HG03045 (cell line): ENCODE data around the gene SFT2D2.
"Not testable (repeated sequence)": the region's sequence is repeated elsewhere in the genome, so short reads cannot be mapped to it uniquely, and the experiment has no call there.

Experiments used
- ATAC-seq: cut with Tn5 transposase; IDR thresholded peaks from one replicate; pipeline ENCODE4 v1.9.1; 2021; ENCODE audit warnings: mild to moderate bottlenecking, moderate library complexity; ENCODE audit not compliant: unreplicated experiment

Gene SFT2D2

GRCh38 chr1:168225476-168226190, at the start of gene SFT2D2:
Gene SFT2D2, plus strand, starts transcription at chr1:168226004. Its CDS starts 76 bp downstream, at chr1:168226080.
- peak; percentile 90 for ATAC-seq

- no peak for ATAC-seq
These were observed 47.6 kb upstream of the SFT2D2 start for GRCh38 chr1:168178227-168178637.

GRCh38 chr1:168178638-168179437, 47.0 kb upstream of the SFT2D2 start, which contains the start of gene TIPRL:
Gene TIPRL, plus strand, starts transcription at chr1:168178962. Its CDS starts 116 bp downstream, at chr1:168179078.
- peak; percentile 93 for ATAC-seq

- no peak for ATAC-seq
These were observed 46.2 kb upstream of the SFT2D2 start for GRCh38 chr1:168179438-168180147.

- ATAC-seq, result no peak
These were observed 45.7 kb upstream of the SFT2D2 start for GRCh38 chr1:168180148-168180524.

GRCh38 chr1:168181063-168181720, 44.6 kb upstream of the SFT2D2 start:
- not testable (repeated sequence) for ATAC-seq

- ATAC-seq, result no peak
These were observed 38.6 kb upstream of the SFT2D2 start for GRCh38 chr1:168187177-168187576.

- ATAC-seq, result no peak
These were observed 35.4 kb upstream of the SFT2D2 start for GRCh38 chr1:168190403-168190802.

- no peak for ATAC-seq
These were observed 30.3 kb upstream of the SFT2D2 start for GRCh38 chr1:168195199-168196135.

- no peak for ATAC-seq
These were observed 26.7 kb upstream of the SFT2D2 start for GRCh38 chr1:168199056-168199455.

- no peak for ATAC-seq
These were observed 22.7 kb upstream of the SFT2D2 start for GRCh38 chr1:168202941-168203654.

GRCh38 chr1:168206111-168206510, 19.7 kb upstream of the SFT2D2 start:
- no peak for ATAC-seq

- ATAC-seq, result not testable (repeated sequence)
These were observed 18.1 kb upstream of the SFT2D2 start for GRCh38 chr1:168207673-168208072.

- ATAC-seq, result no peak
These were observed 15.5 kb upstream of the SFT2D2 start for GRCh38 chr1:168210312-168210711.

- no peak for ATAC-seq
These were observed 12.5 kb upstream of the SFT2D2 start for GRCh38 chr1:168213349-168213748.

GRCh38 chr1:168216171-168216570, 9.6 kb upstream of the SFT2D2 start:
- no peak for ATAC-seq

GRCh38 chr1:168217664-168218063, 8.1 kb upstream of the SFT2D2 start:
- no peak for ATAC-seq

- ATAC-seq, result no peak
These were observed 7.1 kb upstream of the SFT2D2 start for GRCh38 chr1:168218658-168219057.

- ATAC-seq, result no peak
These were observed 5.3 kb upstream of the SFT2D2 start for GRCh38 chr1:168220470-168220871.
